Coronary artery (tissue), 2 donors: Measurements from ENCODE around the gene DUSP22.
"Not testable (repeated sequence)": the region's sequence is repeated elsewhere in the genome, so short reads cannot be mapped to it uniquely, and the experiment has no call there.

Source experiments
- DNase-seq: peaks from one replicate; pipeline ENCODE4 v3.0.0-alpha.2; 2017; ENCODE audit warnings: low spot score
- H3K27ac ChIP-seq, 2 donors: fragments of 200-600 bp; sonication (generic); one replicate each; pipeline ENCODE4 v1.5.1; 2016 to 2019
- H3K4me3 ChIP-seq: fragments of 200-600 bp; sonication (generic); 2 replicates; pipeline ENCODE4 v1.5.1; 2016; ENCODE audit warnings: mild to moderate bottlenecking, moderate library complexity
- TF ChIP-seq, protein P1 (sequence below): fragments of 200-600 bp; sonication (generic); IDR thresholded peaks from one replicate; pipeline ENCODE4 v1.5.1; 2019; ENCODE audit warnings: antibody characterized with exemption

The DUSP22 gene

DNA sequence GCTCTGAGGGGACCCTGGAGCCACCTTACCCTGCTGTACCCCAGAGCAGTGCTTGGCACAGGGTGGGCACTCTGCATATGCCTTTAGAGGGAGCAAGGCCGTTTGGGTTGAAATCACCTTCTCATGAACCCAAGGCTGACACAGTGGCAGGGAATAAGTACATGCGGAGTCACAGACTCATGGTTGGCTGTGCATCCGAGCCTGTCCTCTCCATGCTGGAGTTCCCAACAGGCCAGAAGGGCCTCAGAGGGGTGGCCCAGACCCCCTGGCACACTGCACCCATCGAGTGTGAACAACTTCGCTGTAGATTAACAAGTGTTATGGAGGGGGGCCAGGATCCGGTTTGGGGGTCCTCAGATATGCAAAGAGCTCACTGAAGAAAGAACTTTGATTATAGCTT lies 78.3 kb downstream of the DUSP22 start:
- TF ChIP-seq, protein P1, sequence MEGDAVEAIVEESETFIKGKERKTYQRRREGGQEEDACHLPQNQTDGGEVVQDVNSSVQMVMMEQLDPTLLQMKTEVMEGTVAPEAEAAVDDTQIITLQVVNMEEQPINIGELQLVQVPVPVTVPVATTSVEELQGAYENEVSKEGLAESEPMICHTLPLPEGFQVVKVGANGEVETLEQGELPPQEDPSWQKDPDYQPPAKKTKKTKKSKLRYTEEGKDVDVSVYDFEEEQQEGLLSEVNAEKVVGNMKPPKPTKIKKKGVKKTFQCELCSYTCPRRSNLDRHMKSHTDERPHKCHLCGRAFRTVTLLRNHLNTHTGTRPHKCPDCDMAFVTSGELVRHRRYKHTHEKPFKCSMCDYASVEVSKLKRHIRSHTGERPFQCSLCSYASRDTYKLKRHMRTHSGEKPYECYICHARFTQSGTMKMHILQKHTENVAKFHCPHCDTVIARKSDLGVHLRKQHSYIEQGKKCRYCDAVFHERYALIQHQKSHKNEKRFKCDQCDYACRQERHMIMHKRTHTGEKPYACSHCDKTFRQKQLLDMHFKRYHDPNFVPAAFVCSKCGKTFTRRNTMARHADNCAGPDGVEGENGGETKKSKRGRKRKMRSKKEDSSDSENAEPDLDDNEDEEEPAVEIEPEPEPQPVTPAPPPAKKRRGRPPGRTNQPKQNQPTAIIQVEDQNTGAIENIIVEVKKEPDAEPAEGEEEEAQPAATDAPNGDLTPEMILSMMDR: no peak
- H3K27ac ChIP-seq: no peak overlapping the region
- no peak for DNase-seq
- no peak overlapping the region for H3K4me3 ChIP-seq

DNA sequence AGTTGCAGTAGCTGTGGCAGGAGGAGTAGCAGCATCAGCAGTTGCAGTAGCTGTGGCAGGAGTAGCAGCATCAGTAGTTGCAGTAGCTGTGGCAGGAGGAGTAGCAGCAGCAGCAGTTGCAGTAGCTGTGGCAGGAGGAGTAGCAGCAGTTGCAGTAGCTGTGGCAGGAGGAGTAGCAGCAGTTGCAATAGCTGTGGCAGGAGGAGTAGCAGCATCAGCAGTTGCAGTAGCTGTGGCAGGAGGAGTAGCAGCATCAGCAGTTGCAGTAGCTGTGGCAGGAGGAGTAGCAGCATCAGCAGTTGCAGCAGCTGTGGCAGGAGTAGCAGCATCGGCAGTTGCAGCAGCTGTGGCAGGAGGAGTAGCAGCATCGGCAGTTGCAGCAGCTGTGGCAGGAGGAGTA lies 79.6 kb downstream of the DUSP22 start:
- DNase-seq, H3K27ac ChIP-seq, H3K4me3 ChIP-seq: not testable (repeated sequence)

DNA sequence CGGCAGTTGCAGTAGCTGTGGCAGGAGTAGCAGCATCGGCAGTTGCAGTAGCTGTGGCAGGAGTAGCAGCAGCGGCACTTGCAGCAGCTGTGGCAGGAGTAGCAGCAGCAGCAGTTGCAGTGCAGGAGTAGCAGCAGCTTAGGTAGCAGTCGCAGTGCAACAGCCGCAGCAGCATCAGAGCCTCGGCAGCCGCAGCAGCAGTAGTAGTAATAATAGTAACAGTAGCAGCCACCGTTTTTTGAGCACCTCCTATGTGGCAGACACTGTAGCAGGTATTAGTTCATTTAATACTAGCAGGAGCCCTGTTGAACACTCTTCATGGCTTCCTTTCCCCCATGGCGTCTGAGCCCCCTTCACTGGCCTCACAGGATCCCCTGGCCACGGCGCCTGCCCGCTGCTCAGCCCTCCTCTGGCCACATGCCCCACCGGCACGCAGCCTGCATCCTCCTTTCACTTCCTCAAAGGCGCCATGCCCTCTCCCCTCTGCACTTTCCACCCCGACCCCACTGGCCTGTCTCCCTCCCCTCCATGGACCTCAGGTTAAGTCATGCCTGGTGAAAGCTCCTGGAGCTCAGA lies 80.1 kb downstream of the DUSP22 start:
- no peak overlapping the region for H3K27ac ChIP-seq
- TF ChIP-seq, protein P1: no peak
- no peak overlapping the region for H3K4me3 ChIP-seq
- no peak for DNase-seq

DNA sequence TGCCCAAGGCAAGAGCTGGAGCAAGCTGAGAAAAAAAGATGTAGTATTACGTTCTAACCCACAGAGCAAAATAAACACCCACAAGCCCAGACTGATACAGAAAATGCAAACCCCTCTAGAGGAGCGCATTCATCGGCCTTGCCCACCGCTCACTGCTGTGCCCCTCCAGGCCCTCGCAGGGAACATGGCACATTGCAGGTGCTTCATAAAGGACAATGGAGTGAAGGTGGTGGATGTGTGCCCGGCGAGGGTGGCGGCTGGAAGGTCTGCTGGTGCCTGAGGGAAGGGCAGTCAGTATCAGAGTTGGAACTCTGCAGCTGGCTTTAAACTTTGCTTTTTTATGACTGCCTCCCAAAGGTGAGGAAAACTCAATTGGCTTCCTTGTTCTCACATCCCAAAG lies 80.7 kb downstream of the DUSP22 start:
- TF ChIP-seq, protein P1: no peak
- Histone ChIP-seq H3K27ac (no peak overlapping the region), H3K4me3 (no peak overlapping the region)
- DNase-seq: no peak

DNA sequence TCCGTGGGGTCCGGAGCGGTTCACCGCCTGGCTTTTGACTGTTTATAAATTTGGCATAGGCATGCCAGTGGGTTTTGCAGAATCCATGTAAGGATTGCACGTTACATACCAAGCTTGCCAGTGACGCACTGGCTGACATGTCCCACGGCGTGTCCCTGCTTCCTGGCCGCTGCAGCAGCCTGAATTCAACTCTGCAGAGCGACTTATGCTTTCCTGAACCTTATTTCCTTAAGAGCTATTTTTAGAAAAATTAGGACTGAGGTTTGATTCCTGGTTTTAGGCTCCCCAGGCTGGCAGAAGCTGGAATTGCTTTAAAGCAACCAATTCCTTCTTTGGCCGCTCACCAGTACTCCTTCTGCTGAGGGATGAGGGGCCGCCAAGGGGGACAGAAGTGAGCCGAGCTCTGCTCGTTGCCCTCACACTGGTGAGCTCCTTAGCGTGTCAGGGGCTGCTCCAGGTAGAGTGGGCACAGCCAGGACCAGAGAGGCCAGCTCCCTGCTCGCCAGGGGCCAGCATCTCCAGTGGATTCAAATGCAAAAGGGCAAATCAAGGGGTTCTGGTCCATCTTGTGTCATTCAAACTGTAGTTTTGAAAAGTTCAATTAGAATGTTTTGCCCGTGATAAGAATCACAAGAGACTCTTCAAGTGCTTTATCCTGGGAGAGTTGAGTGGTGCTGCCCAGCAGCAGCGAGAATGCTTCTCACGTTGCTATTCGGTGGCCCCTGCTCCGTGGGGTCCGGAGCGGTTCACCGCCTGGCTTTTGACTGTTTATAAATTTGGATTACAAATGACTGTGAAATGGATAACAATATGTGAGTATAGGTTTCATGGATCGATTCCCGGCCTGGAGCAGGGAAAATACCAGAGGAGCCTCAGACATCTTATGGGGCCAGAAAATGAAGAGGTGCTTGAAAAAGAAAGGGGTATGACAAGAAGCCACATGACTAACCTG lies 81.8 kb downstream of the DUSP22 start:
- TF ChIP-seq, protein P1: no peak
- no peak for DNase-seq
- Histone ChIP-seq H3K4me3 (no peak overlapping the region), H3K27ac (no peak overlapping the region)

DNA sequence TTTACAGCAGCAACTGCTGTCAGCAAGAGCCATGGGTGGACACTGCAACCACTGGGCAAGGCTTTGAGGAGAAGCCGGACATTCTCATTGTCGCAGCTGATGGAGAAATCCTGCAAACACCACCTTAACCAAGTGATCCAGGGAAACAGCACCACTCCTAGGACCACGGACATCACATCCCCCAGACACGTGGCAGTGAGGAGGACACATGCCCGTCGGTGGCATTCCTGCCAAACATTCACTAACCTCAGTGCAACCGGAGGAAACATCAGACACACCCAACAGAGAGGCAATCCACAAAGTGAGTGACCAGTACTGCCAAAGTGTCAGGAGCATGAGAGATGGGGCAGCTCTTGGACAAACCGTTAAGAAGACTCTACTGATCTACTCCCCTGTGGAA lies 82.7 kb downstream of the DUSP22 start:
- DNase-seq: no peak
- TF ChIP-seq, protein P1: no peak
- Histone ChIP-seq H3K4me3 (no peak overlapping the region), H3K27ac (no peak overlapping the region)

DNA sequence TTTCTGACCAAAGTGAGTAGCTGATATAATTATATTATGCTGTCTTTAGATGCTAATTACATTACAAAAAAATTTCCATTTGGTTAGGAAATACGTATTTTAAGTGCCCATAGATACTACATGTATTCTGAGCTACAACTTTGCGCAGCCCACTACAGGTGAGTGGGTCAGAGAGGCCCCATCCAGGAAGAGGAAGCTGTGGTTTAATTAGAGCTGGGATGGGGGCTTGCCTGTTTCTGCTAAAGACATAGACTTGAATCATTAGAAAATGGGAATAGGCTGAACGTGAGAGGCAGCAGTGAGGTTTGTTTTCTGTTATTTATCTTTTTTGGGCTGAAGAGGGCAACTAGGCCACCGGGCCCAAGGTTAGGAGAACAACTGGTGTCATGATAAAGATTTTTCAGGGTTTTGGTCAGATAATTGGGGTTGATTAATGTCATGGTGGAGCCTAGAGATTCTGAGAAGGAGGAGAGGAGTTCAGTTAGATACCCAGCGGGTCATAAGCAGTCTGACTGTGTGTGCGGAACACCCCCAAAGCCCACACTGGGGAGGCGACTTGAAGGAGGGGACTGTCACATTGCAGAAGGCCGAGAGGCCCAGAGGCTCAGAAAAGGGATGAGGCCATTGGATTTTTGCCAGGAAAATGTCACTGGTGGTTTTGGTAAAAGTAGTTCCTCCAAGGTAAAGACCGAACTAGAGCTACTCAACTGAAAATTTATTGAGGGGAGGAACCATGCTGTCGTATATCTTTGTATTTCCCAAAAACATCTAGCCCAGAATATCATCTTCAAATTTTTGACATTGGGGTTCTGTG lies 84.7 kb downstream of the DUSP22 start:
- TF ChIP-seq, protein P1: no peak
- H3K27ac ChIP-seq: no peak overlapping the region
- no peak for DNase-seq
- no peak overlapping the region for H3K4me3 ChIP-seq

DNA sequence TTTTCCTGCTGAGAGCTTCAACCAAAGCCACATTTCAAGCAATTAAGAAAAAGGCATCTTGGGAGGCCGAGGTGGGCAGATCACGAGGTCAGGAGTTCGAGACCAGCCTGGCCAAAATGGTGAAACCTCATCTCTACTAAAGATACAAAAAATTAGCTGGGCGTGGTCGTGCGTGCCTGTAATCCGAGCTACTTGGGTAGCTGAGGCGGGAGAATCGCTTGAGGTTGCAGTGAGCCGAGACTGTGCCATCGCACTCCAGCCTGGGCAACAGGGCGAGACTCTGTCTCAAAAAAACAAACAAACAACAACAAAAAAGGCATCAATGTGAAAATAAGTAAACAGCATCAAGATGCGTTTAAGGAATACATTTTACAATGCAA lies 85.3 kb downstream of the DUSP22 start:
- DNase-seq, H3K27ac ChIP-seq, H3K4me3 ChIP-seq: not testable (repeated sequence)
